ENCODE measurements around the gene IGF1.

GRCh38 chr12:102463659-102464249, 16.6 kb downstream of the IGF1 start:
- no peak for TF ChIP-seq CTCF (IDR thresholded peaks at IDR 0.05)
- no peak for TF ChIP-seq POLR2AphosphoS5 (IDR thresholded peaks at IDR 0.05)
- TF ChIP-seq EP300 (IDR thresholded peaks at IDR 0.05) = no peak
- no peak for TF ChIP-seq POLR2A (IDR thresholded peaks at IDR 0.05)
